HG03520 (cell line): ENCODE results near the gene IL12RB1.
"Not testable (repeated sequence)": the region's sequence is repeated elsewhere in the genome, so short reads cannot be mapped to it uniquely, and the experiment has no call there.

Experiments used
- ATAC-seq: cut with Tn5 transposase; IDR thresholded peaks from one replicate; pipeline ENCODE4 v1.9.1; 2021; ENCODE audit warnings: mild to moderate bottlenecking, moderate library complexity; ENCODE audit not compliant: unreplicated experiment

Gene IL12RB1

DNA sequence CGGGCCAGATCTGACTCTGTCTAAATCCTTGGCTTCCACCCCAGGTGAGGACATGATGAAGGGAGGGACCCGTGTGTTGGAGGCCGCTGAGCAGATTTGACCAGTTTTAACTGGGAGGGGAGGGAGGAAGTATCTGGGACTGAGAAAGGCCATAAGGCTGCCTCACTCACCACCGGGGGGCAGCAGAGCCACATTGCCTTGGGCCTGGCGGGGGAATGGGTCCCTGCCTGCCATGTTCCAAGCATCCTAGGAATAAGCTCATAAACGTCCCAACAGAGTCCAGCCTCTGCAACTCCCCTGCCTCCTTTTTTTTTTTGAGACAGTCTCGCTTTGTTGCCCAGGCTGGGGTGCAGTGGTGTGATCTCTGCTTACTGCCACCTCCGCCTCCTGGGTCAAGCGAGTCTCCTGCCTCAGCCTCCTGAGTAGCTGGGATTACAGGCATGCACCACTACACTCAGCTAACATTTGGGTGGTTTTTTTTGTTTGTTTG lies 26.3 kb upstream of the IL12RB1 start:
- ATAC-seq = no peak

DNA sequence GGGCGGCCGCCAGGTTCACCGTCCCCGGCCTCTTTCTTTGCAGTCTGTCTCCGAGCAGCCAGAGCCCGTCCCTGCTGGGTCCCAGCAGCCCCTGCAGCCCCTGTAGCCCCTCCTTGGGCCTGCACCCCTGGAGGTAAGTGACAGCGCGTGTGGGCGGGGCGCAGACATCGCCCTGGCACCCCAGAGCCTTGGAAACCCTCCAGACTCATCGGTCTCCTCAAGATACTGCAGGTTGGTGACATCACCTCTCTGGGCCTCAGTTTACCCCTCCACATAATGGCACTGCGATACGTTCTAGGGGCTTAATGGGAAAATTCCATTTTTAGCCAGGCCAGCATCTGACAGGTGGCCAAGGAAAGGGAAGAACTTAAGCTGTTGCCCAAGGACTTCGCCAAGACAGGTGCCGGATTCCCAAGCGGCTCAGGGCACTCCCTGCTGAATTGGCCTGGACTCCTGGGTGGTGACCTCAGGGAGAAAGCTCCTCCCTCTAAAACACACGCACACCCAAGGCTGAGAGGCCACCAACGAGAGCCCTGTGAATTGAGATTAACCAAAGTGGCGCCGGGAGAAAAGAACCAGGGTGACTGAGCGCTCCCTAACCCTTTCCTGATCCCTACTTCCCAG lies 24.0 kb upstream of the IL12RB1 start:
- no peak for ATAC-seq

DNA sequence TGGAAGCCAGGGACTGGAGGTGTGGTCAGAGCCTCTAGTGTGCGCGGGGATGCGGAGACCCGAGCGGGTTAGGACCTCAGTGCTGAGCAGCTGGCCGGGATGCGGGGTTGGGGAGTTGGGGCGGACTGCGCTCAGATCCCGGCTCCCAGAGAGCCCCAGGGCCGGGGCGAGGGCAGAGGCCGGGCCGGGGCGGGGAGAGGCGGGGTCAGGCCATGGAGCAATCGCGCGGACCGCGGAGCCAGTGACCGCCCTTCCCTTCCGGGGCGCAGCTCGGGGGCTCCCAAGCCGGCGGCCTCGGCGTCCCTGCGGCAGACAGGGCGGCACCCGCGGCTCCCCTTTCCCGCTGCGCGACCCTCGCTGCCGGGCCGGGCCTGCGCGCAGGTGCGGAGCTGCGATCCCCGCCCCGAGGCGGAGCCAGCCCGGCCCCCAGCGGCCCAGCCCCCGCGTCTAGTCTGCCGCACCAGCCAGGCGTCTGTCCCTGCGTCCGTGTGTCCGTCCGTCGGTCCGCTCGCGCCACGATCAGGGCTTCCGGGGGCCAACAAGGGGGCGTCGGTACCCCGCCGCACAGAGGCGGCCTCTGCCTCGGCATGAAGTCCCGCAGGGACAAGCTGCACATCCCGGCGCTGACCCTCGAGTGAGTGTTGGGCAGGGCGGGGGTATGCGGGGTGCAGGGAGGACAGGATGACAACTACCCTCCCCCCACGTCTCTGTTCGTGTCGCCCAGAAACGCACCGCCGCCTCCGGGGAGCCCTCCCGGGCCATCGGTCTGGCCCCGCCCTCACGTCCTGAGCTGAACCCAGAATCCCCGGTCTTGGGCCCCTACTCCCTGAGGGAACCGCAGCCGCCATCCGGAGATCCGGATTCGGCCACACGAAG lies 23.2 kb upstream of the IL12RB1 start:
- no peak for ATAC-seq

DNA sequence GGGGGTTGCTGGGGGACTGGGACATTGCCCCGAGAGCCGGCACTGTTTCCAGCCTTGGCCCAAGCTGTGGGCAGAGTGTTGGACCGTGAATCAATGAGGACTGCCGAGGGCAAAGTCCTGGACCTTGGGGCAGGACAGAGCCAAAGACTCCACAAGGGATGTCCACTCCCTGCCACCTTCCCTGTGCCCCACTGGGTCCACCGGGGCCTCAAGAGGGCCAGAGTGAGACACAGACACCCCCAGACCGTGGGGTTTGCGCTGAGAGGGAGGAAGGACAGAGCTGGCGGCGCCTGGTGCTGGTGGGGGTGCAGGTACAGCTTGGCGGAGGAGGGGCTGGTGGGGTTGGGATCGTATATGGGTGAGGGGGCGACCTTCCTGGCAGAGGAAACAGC lies 22.6 kb upstream of the IL12RB1 start:
- no peak for ATAC-seq

DNA sequence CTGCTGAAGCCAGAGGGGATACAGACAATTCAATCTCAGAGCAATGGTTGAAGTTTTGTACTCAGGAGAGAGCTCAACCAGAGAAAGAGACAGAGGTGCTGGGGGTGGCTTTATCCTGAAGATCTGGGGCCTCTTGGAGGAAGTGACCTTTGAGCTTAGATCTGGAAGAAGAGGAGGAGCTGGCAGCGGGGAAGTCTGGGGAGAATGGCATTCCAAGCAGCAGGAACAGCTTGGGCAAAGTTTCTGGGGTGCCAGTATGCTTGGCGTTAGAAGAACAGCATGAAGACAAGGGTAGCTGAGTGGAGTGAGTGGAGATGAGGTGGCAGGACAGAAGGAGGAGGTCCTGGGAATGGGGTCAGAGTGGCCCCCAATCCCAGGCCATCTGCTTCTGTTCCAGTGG lies 22.2 kb upstream of the IL12RB1 start:
- ATAC-seq = no peak

DNA sequence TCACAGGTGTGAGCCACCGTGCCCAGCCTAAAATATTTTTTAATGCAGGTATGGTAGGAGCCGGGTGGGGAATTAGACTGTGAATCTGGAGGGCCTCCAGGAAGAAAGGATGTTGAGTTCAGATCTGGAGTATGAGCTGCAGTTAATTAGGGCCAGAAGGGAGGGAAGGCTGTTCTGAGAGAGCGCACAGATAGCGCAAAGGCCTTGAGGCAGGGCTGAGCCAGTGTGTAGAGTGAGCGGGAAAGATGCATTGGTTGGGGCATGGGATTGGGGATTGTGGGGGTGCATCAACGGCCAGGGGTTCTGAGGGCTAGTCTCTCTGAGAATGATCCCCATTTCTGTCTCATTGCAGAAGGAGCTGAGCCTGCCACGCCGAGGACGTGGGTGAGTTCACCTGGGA lies 20.5 kb upstream of the IL12RB1 start:
- ATAC-seq = no peak

DNA sequence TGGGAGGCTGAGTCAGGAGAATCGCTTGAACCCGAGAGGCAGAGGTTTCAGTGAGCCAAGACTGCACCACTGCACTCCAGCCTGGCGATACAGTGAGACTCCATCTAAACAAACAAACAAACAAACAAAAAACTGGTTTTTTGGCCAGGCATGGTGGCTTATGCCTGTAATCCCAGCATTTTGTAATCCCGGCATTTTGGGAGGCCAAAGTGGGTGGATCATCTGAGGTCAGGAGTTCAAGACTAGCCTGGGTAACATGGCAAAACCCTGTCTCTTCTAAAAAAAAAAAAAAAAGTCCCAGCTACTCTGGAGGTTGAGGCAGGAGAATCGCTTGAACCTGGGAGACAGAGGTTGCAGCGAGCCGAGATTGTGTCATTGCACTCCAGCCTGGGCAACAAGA lies 18.5 kb upstream of the IL12RB1 start:
- ATAC-seq = not testable (repeated sequence)

DNA sequence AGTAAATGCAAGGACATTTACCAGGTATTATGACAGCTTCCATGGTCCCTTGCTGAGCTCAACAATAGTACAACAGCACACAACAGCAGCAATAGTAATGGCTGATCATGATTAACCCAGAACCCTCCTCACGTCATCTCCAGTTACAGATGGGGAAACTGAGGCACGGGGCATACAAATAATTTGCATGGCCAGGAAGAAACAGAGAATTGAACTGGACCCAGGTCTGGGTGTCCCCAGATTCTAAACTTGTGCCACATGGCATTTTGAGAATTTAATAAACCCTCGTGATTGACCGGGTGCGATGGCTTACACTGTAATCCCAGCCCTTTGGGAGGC lies 18.0 kb upstream of the IL12RB1 start:
- no peak for ATAC-seq

DNA sequence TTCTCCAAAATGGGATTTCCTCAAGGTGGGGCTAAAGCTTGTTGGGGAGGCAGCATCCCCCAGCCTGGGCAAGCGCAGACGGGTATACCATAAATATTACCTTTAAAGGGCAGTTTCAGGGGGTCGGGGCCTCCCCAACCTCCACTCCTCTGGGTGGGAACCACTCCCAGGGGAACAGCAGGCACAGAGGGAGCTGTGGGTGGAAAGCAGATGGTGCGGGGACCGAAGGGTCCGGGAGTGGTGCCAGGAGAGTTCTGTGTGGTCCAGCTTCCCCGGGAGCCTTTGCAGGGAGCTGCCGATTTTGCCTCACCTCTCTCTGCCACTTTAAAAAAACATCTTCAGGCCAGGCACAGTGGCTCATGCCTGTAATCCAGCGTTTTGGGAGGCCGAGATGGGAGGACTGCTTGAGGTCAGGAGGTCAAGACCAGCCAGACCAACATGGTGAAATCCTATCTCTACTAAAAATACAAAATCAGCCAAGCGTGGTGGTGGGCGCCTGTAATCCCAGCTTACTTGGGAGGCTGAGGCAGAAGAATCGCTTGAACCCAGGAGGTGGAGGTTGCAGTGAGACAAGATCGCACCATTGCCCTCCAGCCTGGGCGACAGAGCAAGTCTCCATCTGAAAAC lies 16.3 kb upstream of the IL12RB1 start:
- ATAC-seq = no peak

DNA sequence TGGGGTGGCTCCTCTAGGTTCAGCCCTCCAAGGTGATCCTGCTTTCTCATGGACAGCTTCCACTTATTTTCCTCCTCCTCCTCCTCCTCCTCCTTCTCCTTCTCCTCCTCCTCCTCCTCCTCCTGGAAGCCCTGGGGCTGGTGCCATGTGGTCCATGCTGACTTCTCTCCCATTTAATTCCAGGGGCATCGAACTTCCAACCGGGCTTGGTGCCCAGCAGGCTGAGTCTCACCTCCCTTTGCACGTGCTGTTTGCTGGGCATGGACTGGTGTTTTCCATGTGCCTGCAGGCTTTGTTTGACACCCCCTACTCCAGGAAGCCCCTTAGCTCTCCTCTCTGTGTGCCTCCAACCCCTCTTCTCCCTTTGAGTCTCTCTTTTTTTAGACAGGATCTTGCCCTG lies 14.5 kb upstream of the IL12RB1 start:
- no peak for ATAC-seq

DNA sequence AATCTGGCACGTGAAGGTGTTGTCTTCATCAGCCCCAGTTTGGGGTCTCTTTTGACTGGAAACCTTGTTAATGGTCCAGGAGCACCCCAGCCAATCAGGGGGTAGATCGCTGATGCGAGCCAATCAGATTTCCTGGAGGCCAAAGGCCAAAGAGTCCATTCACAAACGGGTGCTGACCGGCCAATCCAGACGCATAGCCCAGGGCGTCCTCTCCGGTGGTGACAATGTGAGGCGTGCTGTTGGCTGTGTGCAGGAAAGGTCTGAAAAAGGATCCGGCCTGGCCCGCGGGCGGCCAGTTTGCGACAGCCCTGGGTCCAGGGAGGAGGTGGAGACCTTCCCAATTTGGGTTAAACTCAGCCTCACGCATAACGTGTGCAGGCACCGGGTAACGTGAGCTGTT lies 14.0 kb upstream of the IL12RB1 start:
- no peak for ATAC-seq

DNA sequence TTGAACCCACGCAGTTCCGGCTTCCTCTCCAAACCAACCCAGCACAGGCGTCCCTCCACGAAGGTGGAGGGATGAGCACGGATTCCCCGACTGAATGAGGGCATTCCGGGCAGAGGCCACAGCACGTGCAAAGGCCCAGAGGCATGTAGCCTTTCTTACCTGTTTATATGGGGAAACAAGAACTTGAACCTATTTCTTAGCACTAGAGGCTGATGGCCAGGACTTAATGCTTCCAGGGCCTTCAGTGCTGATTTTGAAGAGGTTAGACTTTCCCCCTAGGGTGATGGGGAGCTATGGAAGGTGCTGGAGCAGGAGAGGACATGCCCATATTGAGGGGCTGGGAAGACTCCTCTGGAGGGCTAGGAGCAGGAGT lies 12.9 kb upstream of the IL12RB1 start:
- no peak for ATAC-seq

DNA sequence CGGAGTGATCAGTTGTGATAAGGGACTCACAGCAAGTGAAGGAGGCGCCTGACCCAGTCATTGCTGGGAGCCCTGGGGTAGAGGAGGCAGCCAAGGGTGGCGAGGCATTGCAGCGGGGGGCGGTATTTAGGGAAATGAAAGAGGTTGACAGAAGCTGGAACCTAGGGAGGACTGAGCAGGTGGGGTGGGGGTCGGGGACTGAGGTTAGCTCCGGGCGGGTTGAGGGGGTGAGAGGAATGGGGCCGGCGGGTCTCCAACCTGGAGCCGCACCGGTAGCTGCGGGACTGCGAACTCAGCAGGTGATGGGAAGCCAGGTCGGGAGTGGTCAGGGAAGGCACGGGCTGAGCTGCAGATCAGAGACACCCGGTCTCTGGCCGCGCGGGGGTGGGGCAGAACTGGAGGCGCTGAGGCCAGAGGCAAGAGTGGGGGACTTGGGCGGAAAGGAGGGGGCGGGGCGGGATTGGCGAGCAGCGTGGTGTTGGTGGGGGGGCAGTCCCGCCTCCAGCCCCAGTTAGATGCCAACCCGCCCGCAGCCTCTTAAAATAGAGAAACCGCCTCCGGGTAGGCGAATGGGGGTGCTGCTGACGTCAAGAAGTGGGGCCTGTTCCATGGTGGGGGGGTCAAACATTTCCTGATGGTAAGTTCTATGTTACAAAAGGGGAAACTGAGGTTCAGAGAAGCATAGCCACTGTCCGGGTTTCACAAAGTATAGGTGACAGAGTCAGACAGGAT lies 12.3 kb upstream of the IL12RB1 start:
- ATAC-seq = peak; percentile 43

DNA sequence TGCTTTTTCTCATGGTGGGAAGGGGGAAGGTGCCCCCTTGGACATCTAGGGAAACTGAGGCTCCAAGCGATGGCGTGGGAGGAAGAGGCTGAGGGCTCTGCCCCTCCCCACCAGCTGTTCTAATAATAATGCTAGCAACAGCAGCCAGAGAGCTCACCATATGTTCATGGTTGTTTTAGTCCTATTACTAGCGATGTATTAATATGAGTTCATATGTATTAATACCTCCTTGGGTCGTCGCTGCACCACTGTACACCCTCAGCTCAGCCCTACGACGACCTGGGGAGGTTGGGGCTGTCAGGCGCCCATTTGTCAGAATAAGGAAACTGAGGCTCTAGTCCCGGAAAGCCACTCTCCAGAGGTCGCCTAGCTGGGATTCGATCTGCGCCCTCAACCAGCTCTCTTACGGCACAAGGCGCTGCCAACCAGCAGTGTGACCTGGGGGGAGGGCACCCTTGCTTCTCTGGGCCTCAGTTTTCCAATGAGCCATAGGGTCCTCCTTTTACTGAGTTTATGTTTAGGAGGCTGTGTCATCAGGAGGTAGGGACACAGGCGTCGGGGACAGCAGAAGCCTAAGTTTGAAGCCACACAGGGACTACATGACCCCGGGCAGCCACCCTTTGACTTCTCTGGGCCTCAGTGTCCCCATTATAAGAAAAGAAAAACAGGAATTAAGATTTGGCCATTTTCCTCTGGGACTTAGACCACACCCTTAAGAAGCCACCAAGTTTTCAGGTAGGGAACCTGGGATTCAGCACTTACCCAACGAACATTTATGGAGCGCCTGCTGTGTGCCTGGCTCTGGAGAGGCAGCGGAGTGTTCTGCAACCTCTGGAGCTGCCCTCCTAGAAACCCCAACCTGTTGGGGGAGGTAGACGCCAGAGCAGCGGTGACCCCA lies 11.5 kb upstream of the IL12RB1 start:
- no peak for ATAC-seq

DNA sequence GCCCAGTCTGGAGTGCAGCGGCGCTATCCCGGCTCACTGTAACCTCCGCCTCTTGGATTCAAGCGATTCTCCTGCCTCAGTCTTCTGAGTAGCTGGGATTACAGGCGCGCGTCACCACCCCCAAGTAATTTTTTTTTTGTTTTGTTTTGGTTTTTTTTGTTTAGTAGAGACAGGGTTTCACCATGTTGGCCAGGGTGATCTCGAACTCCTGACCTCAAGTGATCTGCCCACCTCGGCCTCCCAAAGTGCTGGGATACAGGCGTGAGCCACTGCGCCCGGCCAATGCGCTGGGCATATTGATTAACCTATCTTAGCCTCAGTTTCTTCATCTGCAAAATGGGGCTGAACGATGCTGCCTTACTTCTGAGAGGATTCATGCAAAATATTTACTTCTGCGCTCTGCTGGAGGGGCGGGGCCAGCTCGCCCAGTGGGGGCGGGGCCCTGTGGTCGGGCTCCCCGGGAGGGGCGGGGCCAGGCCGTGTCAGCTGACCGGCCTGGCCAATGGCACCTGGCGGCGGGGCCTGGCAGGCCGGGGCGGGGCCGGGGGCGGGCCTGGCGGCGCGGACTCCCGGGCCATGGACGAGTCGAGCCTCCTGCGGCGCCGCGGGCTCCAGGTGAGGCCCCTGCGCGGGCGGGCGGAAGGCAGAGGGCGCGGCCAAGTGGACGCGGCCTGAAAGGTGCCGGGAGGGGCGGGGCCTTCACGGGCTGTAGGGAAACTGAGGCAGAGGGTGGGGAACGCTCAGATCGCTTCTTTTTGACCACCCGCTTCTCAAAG lies 10.7 kb upstream of the IL12RB1 start, which contains the start of gene MAST3:
TSS of gene MAST3 (plus strand) at position 562 of the 776 bp plus-strand sequence. CDS start at position 577, 15 bp downstream.
- ATAC-seq = peak; percentile 54

DNA sequence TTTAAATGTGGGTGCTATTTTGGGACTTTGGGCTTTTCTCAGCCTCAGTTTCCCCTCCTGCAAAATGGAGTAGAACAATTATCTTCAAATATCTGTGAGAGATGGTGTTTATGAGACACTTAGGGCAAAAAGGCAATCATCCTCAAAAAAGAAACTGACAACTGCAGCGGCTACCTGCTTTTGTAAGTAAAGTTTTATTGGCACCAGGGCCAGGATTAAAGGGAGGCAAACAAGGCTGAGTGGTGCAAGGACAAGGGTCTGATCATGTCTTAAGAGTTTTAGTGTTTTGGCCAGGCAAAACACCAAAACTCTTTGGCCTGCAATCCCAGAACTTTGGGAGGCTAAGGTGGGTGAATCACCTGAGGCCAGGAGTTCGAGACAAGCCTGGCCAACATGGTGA lies 9.5 kb upstream of the IL12RB1 start:
- ATAC-seq = no peak

DNA sequence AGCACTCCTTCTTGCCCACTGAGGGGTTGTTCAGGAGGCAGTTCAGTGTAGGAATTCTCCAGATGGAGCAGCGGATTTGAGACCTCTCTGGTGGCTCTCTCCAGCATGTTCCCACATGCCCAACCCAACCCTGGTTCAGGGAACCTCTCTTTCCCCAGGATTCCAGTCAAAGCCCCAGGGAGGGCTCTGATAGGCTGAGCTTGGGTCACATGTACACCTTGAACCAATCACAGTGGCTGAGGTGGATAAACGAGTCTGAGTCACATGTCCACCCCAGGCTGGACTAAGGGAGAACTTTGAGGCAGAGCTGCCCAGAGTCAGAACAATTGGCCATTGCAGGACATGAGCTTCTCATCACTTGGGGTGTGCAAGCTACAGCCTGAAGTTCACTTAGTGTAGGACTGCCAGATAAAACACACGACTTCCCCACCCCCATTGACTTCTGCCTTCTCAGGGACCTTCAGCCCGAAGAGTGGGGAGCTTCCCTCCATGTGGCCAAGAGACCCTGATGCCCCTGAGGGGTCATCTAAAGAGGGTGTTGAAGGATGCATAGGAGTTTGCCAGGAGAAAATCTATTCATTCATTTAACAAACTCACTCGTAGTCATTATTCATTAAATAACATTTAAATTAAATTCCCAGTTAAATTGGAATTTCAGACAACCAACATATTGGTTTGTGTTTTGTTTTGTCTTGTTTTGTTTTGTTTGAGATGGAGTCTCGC lies 6.9 kb upstream of the IL12RB1 start:
- no peak for ATAC-seq

DNA sequence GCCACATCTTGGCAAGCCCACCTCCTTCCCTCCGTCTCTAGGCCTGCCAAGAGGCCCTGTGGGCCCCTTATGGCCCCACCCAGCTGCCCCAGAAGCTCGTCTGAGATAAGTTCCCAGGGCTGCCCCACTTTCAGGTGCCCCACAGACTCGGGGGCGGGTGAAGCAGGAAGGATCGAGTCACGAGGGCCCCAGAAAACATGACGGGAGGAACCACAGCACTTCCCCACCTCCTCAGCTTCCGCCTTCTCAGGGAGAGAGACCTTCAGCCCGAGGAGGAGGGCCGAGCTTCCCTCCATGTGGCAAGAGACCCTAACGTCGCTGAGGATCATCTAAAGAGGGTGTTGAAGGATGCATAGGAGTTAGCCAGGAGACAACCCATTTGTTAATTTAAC lies 4.5 kb upstream of the IL12RB1 start:
- no peak for ATAC-seq
